ENCODE results near the gene SLC13A1. TPM values are rescaled to one million over a fixed set of nuclear protein-coding genes. Genes with fewer than 3 reads are reported as not detected.

Gene SLC13A1
- total RNA-seq (2022; extraction: Qiagen RNA extraction; ENCODE audit: low read depth) = not detected in 5 replicates

DNA sequence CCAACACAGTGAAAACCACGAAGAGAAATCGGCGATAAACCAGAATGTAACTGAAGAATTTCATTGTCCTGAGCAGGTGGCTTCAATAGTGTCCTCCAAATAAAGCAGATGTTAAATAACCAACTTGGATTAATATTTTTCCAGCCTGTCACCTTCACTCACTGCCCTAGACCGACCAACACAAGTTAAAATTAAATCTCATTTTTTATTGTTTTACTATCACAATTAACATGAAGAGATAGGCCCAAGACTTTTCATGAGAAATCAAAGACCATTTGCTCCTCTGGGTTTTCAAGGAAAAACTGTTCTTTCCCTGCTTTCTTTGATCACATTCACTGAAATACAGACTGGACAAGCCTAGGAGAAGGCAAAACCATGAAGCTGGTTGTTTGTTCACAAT lies at the start of gene SLC13A1:
Gene SLC13A1, minus strand, starts transcription at position 87 of the 400 bp plus-strand sequence. Its CDS starts 23 bp downstream, at position 64.

Other genes starting within 250 kb of the SLC13A1 start
- not detected in 5 replicates for gene TAS2R16, start 204.3 kb downstream of the SLC13A1 start, total RNA-seq (2022; extraction: Qiagen RNA extraction; ENCODE audit: low read depth)